Neural cell (in vitro differentiated cells): Measurements from ENCODE around the gene ZDHHC14. TPM values are rescaled to one million over a fixed set of nuclear protein-coding genes. Genes with fewer than 3 reads are reported as not detected.

Experiments
- H2AFZ ChIP-seq: fragments of 200-600, 300-800 bp; sonication (generic), shearing (Covaris generic); 2 replicates; pipeline ENCODE4 v1.6.0; 2014; ENCODE audit warnings: low read depth, mild to moderate bottlenecking, antibody characterized with exemption, low read length, moderate library complexity
- H3F3A ChIP-seq: fragments of 200-600 bp; shearing (Covaris generic); 2 replicates; pipeline ENCODE4 v1.6.1; 2016; ENCODE audit warnings: mild to moderate bottlenecking, moderate library complexity, mixed read lengths, antibody characterized with exemption, low read length; ENCODE audit not compliant: insufficient read depth, poor library complexity, severe bottlenecking
- H3K27ac ChIP-seq: fragments of 200-600, 300-800 bp; sonication (generic), shearing (Covaris generic); 2 replicates; pipeline ENCODE4 v1.5.1; 2014; ENCODE audit warnings: mild to moderate bottlenecking, low read length, moderate library complexity
- H3K27me3 ChIP-seq: fragments of 300-800, 200-600 bp; sonication (generic), shearing (Covaris generic); 2 replicates; pipeline ENCODE4 v1.6.0; 2014; ENCODE audit warnings: mild to moderate bottlenecking, low read depth, low read length, moderate library complexity; ENCODE audit not compliant: insufficient read depth
- H3K36me3 ChIP-seq: fragments of 300-800, 200-600 bp; sonication (generic), shearing (Covaris generic); 2 replicates; pipeline ENCODE4 v1.5.1; 2014; ENCODE audit warnings: mild to moderate bottlenecking, antibody characterized with exemption, low read length, moderate library complexity; ENCODE audit not compliant: insufficient read depth
- H3K4me2 ChIP-seq: fragments of 300-800, 200-600 bp; sonication (generic), shearing (Covaris generic); 2 replicates; pipeline ENCODE4 v1.6.0; 2014; ENCODE audit warnings: mild to moderate bottlenecking, low read length
- H3K4me3 ChIP-seq: fragments of 300-800, 200-600 bp; sonication (generic), shearing (Covaris generic); 2 replicates; pipeline ENCODE4 v1.5.1; 2014; ENCODE audit warnings: mild to moderate bottlenecking, low read length, moderate library complexity
- H3K79me2 ChIP-seq: fragments of 200-600 bp; shearing (Covaris generic); replicated peaks from 2 replicates; pipeline ENCODE4 v1.6.0; 2014; ENCODE audit warnings: mild to moderate bottlenecking, low read length, moderate library complexity; ENCODE audit not compliant: insufficient read depth
- H3K9ac ChIP-seq: fragments of 300-800, 200-600 bp; sonication (generic), shearing (Covaris generic); 2 replicates; pipeline ENCODE4 v1.6.1; 2016; ENCODE audit warnings: mild to moderate bottlenecking, low read length, mixed read lengths
- H3K9me2 ChIP-seq: fragments of 200-600 bp; shearing (Covaris generic); 2 replicates; pipeline ENCODE4 v1.6.1; 2016; ENCODE audit warnings: mild to moderate bottlenecking, low read length, mixed read lengths; ENCODE audit not compliant: insufficient read depth
- H3K9me3 ChIP-seq: fragments of 200-600, 300-800 bp; sonication (generic), shearing (Covaris generic); 2 replicates; pipeline ENCODE4 v1.6.1; 2016; ENCODE audit warnings: mild to moderate bottlenecking, mixed run types, low read length, moderate library complexity, mixed read lengths
- H4K20me1 ChIP-seq: fragments of 200-600 bp; shearing (Covaris generic); 2 replicates; pipeline ENCODE4 v1.6.1; 2016; ENCODE audit warnings: mild to moderate bottlenecking, mixed run types; ENCODE audit not compliant: insufficient read depth
- CTCF ChIP-seq: fragments of 450-650 bp; IDR thresholded peaks from 2 replicates; pipeline ENCODE4 v1.5.1; 2014; ENCODE audit warnings: antibody characterized with exemption, mild to moderate bottlenecking, moderate library complexity; ENCODE audit not compliant: poor library complexity, severe bottlenecking
- EP300 ChIP-seq: fragments of 450-650 bp; conservative IDR thresholded peaks from 2 replicates; pipeline ENCODE4 v1.6.1; 2014; ENCODE audit warnings: antibody characterized with exemption, mild to moderate bottlenecking, moderate library complexity; ENCODE audit not compliant: poor library complexity, severe bottlenecking
- EZH2 ChIP-seq: fragments of 200-600, 300-800 bp; shearing (Covaris generic), sonication (generic); IDR thresholded peaks from 2 replicates; pipeline ENCODE4 v1.6.1; 2014; ENCODE audit warnings: antibody characterized with exemption, low read length, borderline replicate concordance, mild to moderate bottlenecking; ENCODE audit not compliant: insufficient read depth, poor library complexity, severe bottlenecking
- MXI1 ChIP-seq: fragments of 450-650 bp; conservative IDR thresholded peaks from 2 replicates; pipeline ENCODE4 v1.6.1; 2014; ENCODE audit warnings: antibody characterized with exemption, mild to moderate bottlenecking; ENCODE audit not compliant: poor library complexity, severe bottlenecking
- POLR2AphosphoS5 ChIP-seq: IDR thresholded peaks from 2 replicates; pipeline ENCODE4 v1.6.1; 2012
- RAD21 ChIP-seq: fragments of 450-650 bp; conservative IDR thresholded peaks from 2 replicates; pipeline ENCODE4 v1.6.1; 2014; ENCODE audit warnings: antibody characterized with exemption, mild to moderate bottlenecking, moderate library complexity
- REST ChIP-seq: IDR thresholded peaks from 2 replicates; pipeline ENCODE4 v1.6.1; 2012; ENCODE audit warnings: borderline replicate concordance
- SMC3 ChIP-seq: fragments of 450-650 bp; conservative IDR thresholded peaks from 2 replicates; pipeline ENCODE4 v1.6.1; 2014; ENCODE audit warnings: antibody characterized with exemption, mild to moderate bottlenecking, moderate library complexity; ENCODE audit not compliant: poor library complexity
- TAF1 ChIP-seq: IDR thresholded peaks from 2 replicates; pipeline ENCODE4 v1.6.1; 2012; ENCODE audit warnings: low read depth
- polyA plus RNA-seq: library from polyadenylated mRNA; depleted of rRNA; stranded (reverse); fragments of >200 nt; gene quantifications from 2 replicates; pipeline ENCODE4 v1.2.3, GENCODE V29; 2014

Gene ZDHHC14
- polyA plus RNA-seq, 1 donor from 2014 or later, result 4.1 TPM

DNA sequence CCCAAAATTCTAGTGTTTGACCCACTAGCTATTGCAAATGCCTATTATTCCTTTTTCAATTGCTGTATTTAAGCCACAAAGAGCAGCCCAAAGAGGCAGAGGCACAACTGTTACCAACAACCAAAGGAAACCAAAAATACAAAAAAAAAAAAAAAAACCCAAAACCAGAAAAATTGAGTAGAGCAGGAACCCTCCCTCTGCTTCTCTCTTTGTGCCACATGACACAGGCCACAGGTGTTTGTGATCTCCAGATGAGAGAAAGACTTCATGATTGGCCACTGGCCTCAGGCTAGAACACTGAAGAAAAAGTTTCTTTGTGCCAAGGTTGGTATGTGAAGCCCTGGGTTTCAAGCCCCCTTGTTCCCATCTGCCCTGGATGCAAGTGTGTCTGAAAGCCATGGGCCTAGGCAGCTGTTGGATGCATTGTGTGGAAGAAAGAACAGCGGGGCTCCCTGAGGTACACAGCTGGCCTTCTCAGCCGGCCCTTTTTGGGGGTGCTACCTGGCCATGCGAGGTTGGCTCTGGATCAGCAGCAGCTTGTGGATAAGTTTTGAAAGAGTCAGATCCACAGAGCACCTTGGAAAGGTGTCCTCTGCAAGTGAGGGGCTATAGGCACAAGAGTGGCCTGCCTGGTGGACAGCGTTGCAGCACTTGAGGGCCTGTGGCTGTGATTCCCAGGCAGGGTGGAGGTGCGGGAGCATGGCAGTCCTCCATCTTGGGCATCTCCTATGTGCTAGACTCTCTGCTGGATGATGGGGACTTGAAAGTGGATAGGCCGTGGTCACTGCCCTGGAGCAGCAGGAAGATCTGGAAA, 204.5 kb downstream of the ZDHHC14 start:
- no peaks in the 10 kb centered on the region for H3K9me2 ChIP-seq
- no peaks in the 10 kb centered on the region for H3F3A ChIP-seq
- H3K9ac ChIP-seq, result no peak overlapping the region
- no peaks in the 10 kb centered on the region for H4K20me1 ChIP-seq
- no peaks in the 10 kb centered on the region for H3K36me3 ChIP-seq
- TF ChIP-seq TAF1 (no peak), MXI1 (no peak), SMC3 (no peak), CTCF (no peak), REST (no peak), EP300 (no peak), EZH2 (no peak), POLR2AphosphoS5 (no peak), RAD21 (no peak)
- H3K9me3 ChIP-seq, result no peaks in the 10 kb centered on the region
- H3K27ac ChIP-seq, result no peak overlapping the region
- no peak overlapping the region for H2AFZ ChIP-seq
- H3K4me2 ChIP-seq, result no peak overlapping the region
- H3K27me3 ChIP-seq, result no peaks in the 10 kb centered on the region
- no peak overlapping the region for H3K4me3 ChIP-seq
- no peaks in the 10 kb centered on the region for H3K79me2 ChIP-seq

DNA sequence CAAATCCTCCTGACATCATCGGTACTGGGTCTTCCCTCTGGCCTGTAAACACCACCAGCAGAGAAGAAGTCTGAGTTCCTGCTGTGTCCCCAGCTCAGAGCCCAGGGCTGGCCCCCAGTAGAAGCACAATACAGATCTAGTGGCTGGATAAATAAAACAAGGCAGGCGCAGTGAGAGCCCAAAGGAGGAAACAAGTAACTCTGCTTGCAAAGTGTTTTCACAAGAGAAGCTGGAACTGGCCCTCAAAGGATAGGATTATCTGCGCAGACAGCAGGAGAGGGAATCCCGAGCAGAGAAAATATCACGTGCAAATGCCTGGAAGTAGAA, 205.1 kb downstream of the ZDHHC14 start:
- Histone ChIP-seq H3K27me3 (no peaks in the 10 kb centered on the region), H3K9me2 (no peaks in the 10 kb centered on the region), H4K20me1 (no peaks in the 10 kb centered on the region), H3K4me3 (no peak overlapping the region), H3K9ac (no peak overlapping the region), H3K9me3 (no peaks in the 10 kb centered on the region), H3F3A (no peaks in the 10 kb centered on the region), H3K36me3 (no peaks in the 10 kb centered on the region), H3K4me2 (no peak overlapping the region), H2AFZ (no peak overlapping the region), H3K79me2 (no peaks in the 10 kb centered on the region), H3K27ac (no peak overlapping the region)
- no peak for TF ChIP-seq TAF1
- TF ChIP-seq EP300, result no peak
- no peak for TF ChIP-seq SMC3
- TF ChIP-seq REST, result no peak
- TF ChIP-seq RAD21, result no peak
- TF ChIP-seq POLR2AphosphoS5, result no peak
- no peak for TF ChIP-seq MXI1
- TF ChIP-seq CTCF, result no peak
- no peak for TF ChIP-seq EZH2
